IPS-15b (cell line): ENCODE measurements around the gene PTOV1.

Source experiments
- H3K27me3 ChIP-seq: one replicate; pipeline ENCODE4 v1.6.1; 2013; ENCODE audit warnings: low read length; ENCODE audit not compliant: control insufficient read depth, insufficient read depth
- H3K36me3 ChIP-seq: one replicate; pipeline ENCODE4 v1.6.1; 2013; ENCODE audit warnings: low read length; ENCODE audit not compliant: control insufficient read depth, insufficient read depth
- H3K4me1 ChIP-seq: one replicate; pipeline ENCODE4 v1.6.1; 2013; ENCODE audit warnings: mild to moderate bottlenecking, low read length; ENCODE audit not compliant: control insufficient read depth, insufficient read depth
- H3K4me3 ChIP-seq: one replicate; pipeline ENCODE4 v1.5.1; 2013; ENCODE audit warnings: low read depth, low read length
- H3K9ac ChIP-seq: one replicate; pipeline ENCODE4 v1.6.1; 2013; ENCODE audit warnings: low read depth, mild to moderate bottlenecking, low read length
- H3K9me3 ChIP-seq: one replicate; pipeline ENCODE4 v1.6.1; 2013; ENCODE audit warnings: mild to moderate bottlenecking, low read length; ENCODE audit not compliant: control insufficient read depth, insufficient read depth

Gene PTOV1

DNA sequence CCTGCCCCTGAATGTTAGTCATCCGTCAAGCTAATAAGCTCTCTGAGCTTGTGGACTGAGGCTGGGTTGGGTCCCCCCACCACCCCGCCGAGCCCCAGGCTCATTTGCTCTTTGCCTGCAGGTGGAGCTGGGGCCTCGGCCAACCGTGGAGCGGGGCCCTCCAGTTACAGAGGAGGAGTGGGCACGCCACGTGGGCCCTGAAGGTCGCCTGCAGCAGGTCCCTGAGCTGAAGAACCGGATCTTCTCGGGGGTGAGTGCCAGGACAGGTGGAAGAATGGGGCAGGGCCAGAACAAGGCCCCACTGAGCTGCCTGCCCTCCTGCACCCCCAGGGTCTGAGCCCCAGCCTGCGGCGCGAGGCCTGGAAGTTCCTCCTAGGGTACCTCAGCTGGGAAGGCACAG lies 31.7 kb downstream of the PTOV1 start:
- Histone ChIP-seq H3K36me3 (peaks cover 60% of the 10 kb centered on the region), H3K4me3 (no peak overlapping the region)

DNA sequence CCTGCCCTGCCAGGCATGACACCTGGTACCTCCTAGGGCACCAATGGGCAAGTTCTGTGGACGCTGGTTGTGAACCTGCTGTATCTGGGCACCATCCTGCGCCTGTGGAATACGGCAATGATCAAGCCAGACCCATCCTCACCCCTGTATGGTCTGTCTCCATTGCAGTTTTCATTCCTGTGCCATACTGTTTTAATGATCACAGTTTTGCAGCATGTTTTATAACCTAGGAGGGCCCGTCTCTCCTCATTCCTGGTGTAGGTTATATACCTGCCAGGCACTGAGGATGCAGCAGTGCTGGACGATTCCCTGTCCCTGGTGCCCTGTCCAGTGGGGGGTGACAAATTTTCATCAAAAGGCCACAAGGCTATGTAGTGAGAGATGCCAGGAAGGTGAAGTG lies 32.1 kb downstream of the PTOV1 start:
- Histone ChIP-seq H3K4me1 (no peaks in the 10 kb centered on the region), H3K9me3 (no peaks in the 10 kb centered on the region), H3K9ac (no peak overlapping the region), H3K27me3 (no peaks in the 10 kb centered on the region), H3K36me3 (peaks cover 60% of the 10 kb centered on the region), H3K4me3 (no peak overlapping the region)

More for the DNA sequence above, 31.7 kb downstream of the PTOV1 start:
- H3K4me1 ChIP-seq, result no peaks in the 10 kb centered on the region
- no peaks in the 10 kb centered on the region for H3K9me3 ChIP-seq
- H3K9ac ChIP-seq, result no peak overlapping the region
- no peaks in the 10 kb centered on the region for H3K27me3 ChIP-seq

DNA sequence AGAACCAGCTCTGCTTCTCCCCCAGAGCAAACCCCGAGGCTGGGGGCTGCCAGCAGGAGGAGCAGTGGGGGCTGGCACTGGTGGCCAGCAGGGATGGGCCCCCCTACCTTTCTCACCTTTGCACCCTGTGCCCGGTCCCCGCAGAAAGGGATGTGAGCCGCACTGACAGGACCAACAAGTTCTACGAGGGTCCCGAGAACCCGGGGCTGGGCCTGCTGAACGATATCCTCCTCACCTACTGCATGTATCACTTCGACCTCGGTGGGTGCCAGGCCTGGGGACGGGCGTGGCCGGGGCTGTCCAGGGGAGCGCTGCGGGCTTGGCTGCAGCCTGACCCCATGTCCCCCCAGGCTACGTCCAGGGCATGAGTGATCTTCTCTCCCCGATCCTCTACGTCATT lies 33.1 kb downstream of the PTOV1 start:
- Histone ChIP-seq H3K36me3 (peaks cover 57% of the 10 kb centered on the region), H3K9ac (no peak overlapping the region), H3K27me3 (peaks cover 2% of the 10 kb centered on the region), H3K4me3 (no peak overlapping the region), H3K9me3 (no peaks in the 10 kb centered on the region), H3K4me1 (no peaks in the 10 kb centered on the region)

DNA sequence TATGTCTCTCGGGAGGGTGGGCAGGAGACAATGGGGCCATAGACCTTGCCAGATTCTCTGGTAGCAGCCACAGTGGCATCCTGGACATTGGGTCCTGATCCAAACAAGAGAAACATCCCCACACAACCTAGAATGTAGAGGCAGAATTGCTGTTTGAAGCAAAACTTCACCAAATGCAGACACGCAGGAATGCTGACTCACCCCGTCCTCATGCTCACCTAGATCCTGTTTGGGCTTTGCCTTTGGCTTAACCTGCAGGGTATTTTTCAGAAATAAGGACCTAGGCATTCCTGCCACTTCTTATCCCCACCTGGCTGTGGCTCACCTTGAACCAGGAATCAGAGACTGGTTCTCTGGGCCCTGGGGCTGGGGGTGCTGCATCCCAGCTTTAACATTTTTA lies 33.8 kb downstream of the PTOV1 start:
- H3K36me3 ChIP-seq, result peaks cover 57% of the 10 kb centered on the region
- H3K4me3 ChIP-seq, result no peak overlapping the region
- H3K9ac ChIP-seq, result no peak overlapping the region

DNA sequence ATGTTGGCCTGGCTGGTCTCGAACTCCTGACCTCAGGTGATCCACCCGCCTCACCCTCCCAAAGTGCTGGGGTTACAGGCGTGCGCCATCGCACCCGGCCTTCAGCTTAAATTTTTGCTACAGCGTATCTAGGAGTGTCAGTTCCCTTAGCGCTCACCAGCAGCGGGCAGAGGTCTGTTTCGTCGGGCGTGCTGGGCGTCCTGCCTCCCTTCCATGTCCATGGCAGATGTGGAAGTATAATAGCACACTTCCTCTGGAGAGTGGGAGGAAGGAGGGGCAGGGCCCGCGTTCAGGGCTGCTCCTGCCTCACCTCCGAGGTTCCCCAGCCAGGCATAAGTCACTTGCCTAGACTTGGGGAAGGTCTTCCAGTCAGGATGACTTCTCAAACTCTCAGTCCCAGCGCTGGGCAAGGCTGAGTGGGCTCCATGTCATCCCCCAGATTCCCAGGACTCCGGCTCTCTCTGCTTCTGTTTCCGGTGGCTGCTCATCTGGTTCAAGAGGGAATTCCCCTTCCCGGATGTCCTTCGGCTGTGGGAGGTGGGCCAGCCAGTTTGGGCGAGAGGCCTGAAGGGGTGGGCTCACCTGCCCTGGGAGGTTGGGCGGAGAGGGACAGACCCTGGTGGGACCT lies 36.2 kb downstream of the PTOV1 start:
- Histone ChIP-seq H3K4me3 (no peak overlapping the region), H3K36me3 (peaks cover 36% of the 10 kb centered on the region), H3K9ac (no peak overlapping the region), H3K4me1 (no peaks in the 10 kb centered on the region), H3K9me3 (no peaks in the 10 kb centered on the region), H3K27me3 (peaks cover 2% of the 10 kb centered on the region)

More for the DNA sequence above, 33.8 kb downstream of the PTOV1 start:
- Histone ChIP-seq H3K27me3 (peaks cover 2% of the 10 kb centered on the region), H3K9me3 (no peaks in the 10 kb centered on the region), H3K4me1 (no peaks in the 10 kb centered on the region)

DNA sequence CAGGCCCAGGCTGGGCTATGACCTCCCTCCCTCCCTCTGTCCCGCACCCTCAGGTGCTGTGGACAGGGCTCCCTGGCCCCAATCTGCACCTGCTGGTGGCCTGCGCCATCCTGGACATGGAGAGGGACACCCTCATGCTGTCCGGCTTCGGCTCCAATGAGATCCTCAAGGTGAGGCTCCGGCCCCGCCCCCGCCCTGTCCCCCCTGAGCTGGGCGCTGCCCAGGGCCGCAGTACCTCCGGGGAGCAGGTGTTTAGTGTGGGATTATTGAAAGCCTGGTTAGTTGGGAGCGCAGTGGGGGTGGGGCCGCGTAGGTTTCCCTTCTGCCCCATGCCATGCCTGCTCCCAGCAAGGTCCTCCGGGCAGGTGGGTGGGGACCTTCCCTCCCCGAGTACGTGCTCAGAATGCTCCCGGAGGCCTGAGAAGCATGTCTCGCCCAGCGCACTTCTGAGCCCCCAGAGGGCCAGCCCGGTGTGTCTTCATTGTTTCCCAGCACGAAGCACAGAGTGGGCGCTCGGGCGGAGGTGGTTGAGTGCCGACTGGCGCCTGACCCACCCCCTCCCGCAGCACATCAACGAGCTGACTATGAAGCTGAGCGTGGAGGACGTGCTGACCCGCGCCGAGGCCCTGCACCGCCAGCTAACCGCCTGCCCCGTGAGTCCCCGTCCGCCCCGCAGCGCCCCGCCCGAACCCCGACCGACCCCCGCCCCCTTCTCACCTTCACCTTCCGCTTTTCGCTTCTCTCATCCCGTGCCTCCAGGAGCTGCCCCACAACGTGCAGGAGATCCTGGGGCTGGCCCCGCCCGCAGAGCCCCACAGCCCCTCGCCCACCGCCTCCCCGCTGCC lies 36.9 kb downstream of the PTOV1 start:
- Histone ChIP-seq H3K9ac (no peak overlapping the region), H3K4me3 (no peak overlapping the region), H3K27me3 (peaks cover 2% of the 10 kb centered on the region)

DNA sequence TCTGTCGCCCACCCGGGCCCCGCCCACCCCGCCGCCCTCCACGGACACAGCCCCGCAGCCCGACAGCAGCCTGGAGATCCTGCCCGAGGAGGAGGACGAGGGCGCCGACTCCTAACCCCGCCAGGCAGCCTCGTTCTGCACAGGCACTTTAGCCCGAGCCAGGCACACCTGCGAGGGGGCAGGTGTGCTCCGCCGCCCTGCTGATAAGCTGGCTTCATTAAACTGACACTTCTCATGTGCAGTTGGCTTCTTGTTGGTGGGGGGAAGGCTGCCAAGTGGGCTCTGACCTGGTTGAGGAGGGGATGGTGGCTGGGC lies 37.5 kb downstream of the PTOV1 start:
- H3K4me1 ChIP-seq, result no peaks in the 10 kb centered on the region
- H3K27me3 ChIP-seq, result peaks cover 2% of the 10 kb centered on the region
- H3K9ac ChIP-seq, result no peak overlapping the region
- H3K4me3 ChIP-seq, result no peak overlapping the region
- peaks cover 23% of the 10 kb centered on the region for H3K36me3 ChIP-seq
- H3K9me3 ChIP-seq, result no peaks in the 10 kb centered on the region

More for the DNA sequence above, 36.9 kb downstream of the PTOV1 start:
- Histone ChIP-seq H3K4me1 (no peaks in the 10 kb centered on the region), H3K36me3 (peaks cover 29% of the 10 kb centered on the region), H3K9me3 (no peaks in the 10 kb centered on the region)

DNA sequence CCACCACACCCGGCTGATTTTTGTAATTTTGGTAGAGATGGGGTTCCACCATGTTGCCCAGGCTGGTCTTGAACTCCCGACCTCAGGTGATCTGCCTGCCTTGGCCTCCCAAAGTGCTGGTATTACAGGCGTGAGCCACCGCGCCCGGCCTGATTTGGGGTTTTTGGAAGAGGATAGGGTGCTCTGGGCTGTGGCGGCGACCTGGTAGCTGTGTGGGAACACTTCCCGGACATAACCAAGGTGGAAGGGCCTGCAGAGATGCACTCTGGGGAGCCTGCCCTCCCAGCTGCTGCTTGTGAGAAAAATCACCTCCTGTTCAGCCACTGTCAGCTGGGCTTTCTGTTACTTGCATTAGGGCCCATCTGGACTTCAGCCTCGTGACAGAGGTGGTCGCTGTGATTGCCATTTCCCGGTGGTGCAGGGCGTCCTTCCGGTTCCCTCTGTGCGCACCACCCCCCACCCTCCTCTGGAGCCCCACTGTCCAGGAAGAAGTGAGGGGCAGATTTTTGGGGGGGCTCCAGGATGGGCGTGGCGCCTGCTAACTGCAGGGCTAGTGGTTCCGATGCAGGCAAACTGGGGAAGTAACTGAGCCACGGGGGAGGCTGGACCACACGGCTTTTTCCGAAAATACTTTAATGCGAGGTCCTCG lies 38.2 kb downstream of the PTOV1 start:
- Histone ChIP-seq H3K36me3 (peaks cover 16% of the 10 kb centered on the region), H3K4me3 (no peak overlapping the region), H3K4me1 (no peaks in the 10 kb centered on the region), H3K9me3 (no peaks in the 10 kb centered on the region), H3K27me3 (peaks cover 2% of the 10 kb centered on the region), H3K9ac (no peak overlapping the region)

DNA sequence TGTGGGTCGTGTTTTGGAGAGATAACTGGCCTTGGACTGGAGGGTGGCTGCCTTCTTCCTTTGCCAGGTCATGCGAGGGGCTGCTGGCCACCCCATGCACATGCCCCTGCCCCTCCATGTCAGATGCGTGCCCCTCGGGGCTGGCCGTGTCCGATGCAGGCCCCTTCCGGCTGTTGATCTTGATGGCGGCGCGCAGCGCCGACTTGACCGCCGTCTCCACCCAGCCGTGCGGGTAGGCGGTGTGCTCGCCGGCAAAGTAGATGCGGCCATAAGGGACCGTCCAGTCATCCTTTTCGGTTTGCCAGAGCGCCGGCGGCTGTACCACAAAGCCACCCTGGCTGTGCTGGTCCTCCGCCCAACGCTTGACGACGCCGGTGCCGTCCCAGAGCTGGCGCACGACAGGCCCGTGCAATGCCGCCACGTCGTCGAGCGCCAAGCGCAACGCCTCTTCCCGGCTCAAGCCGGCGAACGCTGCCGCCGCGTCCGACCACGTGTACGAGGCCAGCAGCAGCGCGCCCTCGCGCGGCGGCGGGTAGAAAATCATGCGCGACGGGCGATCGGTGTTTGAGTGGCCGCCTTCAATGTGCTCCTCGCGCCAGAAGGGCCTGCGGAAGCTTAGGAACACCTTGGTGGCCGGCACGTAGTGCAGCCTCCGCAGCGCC lies 38.9 kb downstream of the PTOV1 start:
- Histone ChIP-seq H3K36me3 (peaks cover 9% of the 10 kb centered on the region), H3K9ac (no peak overlapping the region), H3K4me3 (peak overlapping the region; percentile 65), H3K4me1 (no peaks in the 10 kb centered on the region), H3K9me3 (no peaks in the 10 kb centered on the region), H3K27me3 (peaks cover 2% of the 10 kb centered on the region)

DNA sequence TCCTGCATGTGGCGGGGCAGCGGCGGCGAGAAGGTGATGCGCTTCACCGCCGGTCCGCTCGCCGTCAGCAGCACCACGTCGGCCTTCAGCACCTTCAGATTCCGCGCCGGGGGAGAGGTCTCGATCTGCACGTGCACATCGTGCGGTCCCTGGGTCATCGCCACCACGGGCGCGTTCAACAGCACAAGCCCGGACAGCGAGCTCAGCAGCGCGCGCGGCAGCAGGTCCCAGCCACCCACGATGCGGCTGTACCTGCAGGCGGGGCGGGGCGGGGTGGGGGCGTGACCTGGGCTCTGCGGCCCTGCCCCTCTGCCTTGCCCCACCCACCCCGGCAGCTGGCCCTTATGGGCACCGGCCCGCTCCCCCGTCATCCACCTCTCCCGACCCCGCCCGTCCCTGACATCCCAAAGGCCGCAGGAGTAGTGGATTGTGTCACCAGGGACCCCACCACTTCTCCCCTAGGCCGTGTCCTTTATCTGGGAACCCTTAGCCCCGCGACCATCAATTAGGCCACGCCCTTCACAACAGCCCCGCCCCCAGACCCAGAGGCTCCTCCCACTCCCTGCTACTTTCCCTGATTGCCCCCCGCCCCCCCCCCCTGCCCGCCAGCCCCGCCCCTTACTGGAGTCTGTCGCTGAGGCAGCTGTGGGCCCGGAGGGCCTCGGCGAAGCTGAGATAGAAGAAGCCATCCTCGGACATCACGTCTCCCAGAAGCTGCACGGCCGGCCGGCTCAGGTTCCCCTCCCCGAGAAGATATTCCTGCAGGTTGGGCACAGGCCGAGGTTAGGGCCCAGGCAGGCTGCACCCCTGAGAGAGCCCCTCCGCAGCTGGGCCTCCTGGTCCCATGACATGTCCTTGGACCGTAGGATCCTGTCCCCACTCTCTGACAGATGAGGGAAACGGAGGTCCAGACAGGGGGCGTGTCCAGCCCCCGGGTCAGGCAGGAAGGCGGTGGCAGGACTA lies 39.7 kb downstream of the PTOV1 start:
- H3K4me3 ChIP-seq, result peak overlapping the region; percentile 65

DNA sequence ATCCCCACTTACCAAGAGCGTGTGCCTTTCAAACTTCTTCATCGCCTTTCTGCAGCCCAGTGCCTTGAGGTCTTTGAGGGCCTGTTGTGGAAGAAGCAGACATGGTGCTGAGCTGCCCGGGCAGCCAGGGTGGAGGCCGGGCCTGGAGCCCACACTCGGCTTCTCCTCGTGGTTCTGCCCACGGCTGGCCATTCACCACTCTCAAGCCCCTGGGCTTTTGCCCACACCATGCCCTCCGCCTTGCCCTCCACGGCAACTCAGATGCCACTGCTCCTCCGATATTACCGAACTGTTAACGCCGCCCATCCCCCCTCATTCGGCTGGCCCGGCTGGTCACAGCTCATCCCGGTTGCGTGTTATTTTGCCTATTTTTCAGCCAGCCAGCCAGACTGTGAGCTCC lies 40.4 kb downstream of the PTOV1 start:
- peak overlapping the region; percentile 26 for H3K4me3 ChIP-seq
- H3K36me3 ChIP-seq, result peaks cover 6% of the 10 kb centered on the region
- no peak overlapping the region for H3K9ac ChIP-seq
- H3K27me3 ChIP-seq, result peaks cover 2% of the 10 kb centered on the region
- H3K4me1 ChIP-seq, result no peaks in the 10 kb centered on the region
- H3K9me3 ChIP-seq, result no peaks in the 10 kb centered on the region

More for the DNA sequence above, 39.7 kb downstream of the PTOV1 start:
- H3K36me3 ChIP-seq, result peaks cover 9% of the 10 kb centered on the region
- no peak overlapping the region for H3K9ac ChIP-seq
- no peaks in the 10 kb centered on the region for H3K9me3 ChIP-seq
- H3K4me1 ChIP-seq, result no peaks in the 10 kb centered on the region
- peaks cover 2% of the 10 kb centered on the region for H3K27me3 ChIP-seq
